GM18909 (cell line): ENCODE data around the gene RBFOX2.
"Not testable (repeated sequence)": the region's sequence is repeated elsewhere in the genome, so short reads cannot be mapped to it uniquely, and the experiment has no call there.

Experiments used
- ATAC-seq: cut with Tn5 transposase; IDR thresholded peaks from one replicate; pipeline ENCODE4 v1.9.1; 2021; ENCODE audit warnings: mild to moderate bottlenecking; ENCODE audit not compliant: unreplicated experiment, poor library complexity

The RBFOX2 gene

GRCh38 chr22:35802885-35803284 is 225.7 kb downstream of the RBFOX2 start:
- no peak for ATAC-seq

GRCh38 chr22:35801301-35801700 is 227.3 kb downstream of the RBFOX2 start:
- ATAC-seq = not testable (repeated sequence)

- ATAC-seq = no peak
Measured at GRCh38 chr22:35799150-35799549, 229.5 kb downstream of the RBFOX2 start.

GRCh38 chr22:35797411-35797810 is 231.2 kb downstream of the RBFOX2 start:
- no peak for ATAC-seq

- no peak for ATAC-seq
Measured at GRCh38 chr22:35795476-35795875, 233.1 kb downstream of the RBFOX2 start.

GRCh38 chr22:35792506-35792905 is 236.1 kb downstream of the RBFOX2 start:
- ATAC-seq = no peak

GRCh38 chr22:35791788-35792187 is 236.8 kb downstream of the RBFOX2 start:
- not testable (repeated sequence) for ATAC-seq

- ATAC-seq = no peak
Measured at GRCh38 chr22:35785181-35785923, 243.3 kb downstream of the RBFOX2 start.

GRCh38 chr22:35784633-35785032 is 244.0 kb downstream of the RBFOX2 start:
- ATAC-seq = no peak

GRCh38 chr22:35783943-35784614 is 244.5 kb downstream of the RBFOX2 start:
- no peak for ATAC-seq

GRCh38 chr22:35782504-35782903 is 246.1 kb downstream of the RBFOX2 start:
- ATAC-seq = no peak

- ATAC-seq = no peak
Measured at GRCh38 chr22:35781898-35782297, 246.7 kb downstream of the RBFOX2 start.

GRCh38 chr22:35777335-35777975 is 251.2 kb downstream of the RBFOX2 start:
- no peak for ATAC-seq

GRCh38 chr22:35775339-35775738 is 253.3 kb downstream of the RBFOX2 start:
- ATAC-seq = no peak

GRCh38 chr22:35769974-35770373 is 258.6 kb downstream of the RBFOX2 start:
- ATAC-seq = no peak

GRCh38 chr22:35766654-35767580 is 261.7 kb downstream of the RBFOX2 start:
- no peak for ATAC-seq

GRCh38 chr22:35761037-35761436 is 267.6 kb downstream of the RBFOX2 start:
- no peak for ATAC-seq

GRCh38 chr22:35758394-35758793 is 270.2 kb downstream of the RBFOX2 start:
- no peak for ATAC-seq

GRCh38 chr22:35756722-35757121 is 271.9 kb downstream of the RBFOX2 start:
- ATAC-seq = no peak

- ATAC-seq = no peak
Measured at GRCh38 chr22:35754761-35755160, 273.9 kb downstream of the RBFOX2 start.
